AG20443 (cell line): ENCODE data around the gene MED16.

Source experiments
- DNase-seq: peaks from one replicate; pipeline ENCODE4 v3.0.0; 2012; ENCODE audit warnings: low spot score, mixed read lengths

MED16 gene

GRCh38 chr19:871446-872265 lies 21.3 kb downstream of the MED16 start:
- no peak for DNase-seq

GRCh38 chr19:870963-871401 lies 22.0 kb downstream of the MED16 start:
- DNase-seq = no peak

GRCh38 chr19:870314-870713 lies 22.7 kb downstream of the MED16 start:
- no peak for DNase-seq

GRCh38 chr19:869245-870177 lies 23.5 kb downstream of the MED16 start:
- peak; percentile 89 for DNase-seq

- DNase-seq = no peak
Observed at GRCh38 chr19:868458-869244, 24.3 kb downstream of the MED16 start.

GRCh38 chr19:867855-868457 lies 25.0 kb downstream of the MED16 start:
- no peak for DNase-seq

GRCh38 chr19:867301-867793 lies 25.6 kb downstream of the MED16 start:
- DNase-seq = no peak

- no peak for DNase-seq
Observed at GRCh38 chr19:866769-867300, 26.2 kb downstream of the MED16 start.

- no peak for DNase-seq
Observed at GRCh38 chr19:863315-863620, 29.7 kb downstream of the MED16 start.

- DNase-seq = peak; percentile 41
Observed at GRCh38 chr19:862581-863314, 30.2 kb downstream of the MED16 start.

GRCh38 chr19:861756-862580 lies 31.0 kb downstream of the MED16 start:
- DNase-seq = peak; percentile 70

- no peak for DNase-seq
Observed at GRCh38 chr19:861141-861755, 31.7 kb downstream of the MED16 start.

GRCh38 chr19:858868-859843 lies 33.8 kb downstream of the MED16 start, which contains the start of gene CFD:
Gene CFD, plus strand, starts transcription at chr19:859664. Its CDS starts 26 bp downstream, at chr19:859690.
- peak; percentile 47 for DNase-seq

GRCh38 chr19:858284-858683 lies 34.7 kb downstream of the MED16 start:
- DNase-seq = no peak

- no peak for DNase-seq
Observed at GRCh38 chr19:855566-856120, 37.3 kb downstream of the MED16 start.

- no peak for DNase-seq
Observed at GRCh38 chr19:855142-855541, 37.8 kb downstream of the MED16 start.

GRCh38 chr19:854549-854948 lies 38.4 kb downstream of the MED16 start:
- DNase-seq = no peak
